ENCODE measurements around the gene FNBP1L. TPM values are rescaled to one million over a fixed set of nuclear protein-coding genes. Genes with fewer than 3 reads are reported as not detected.
"Not testable (repeated sequence)": the region's sequence is repeated elsewhere in the genome, so short reads cannot be mapped to it uniquely, and the experiment has no call there.

Gene FNBP1L
- total and polyA plus RNA-seq, 2 donors (not counting 1 experiment from before 2014, with no cell fraction given) = 0.86 to 5.4 TPM

DNA sequence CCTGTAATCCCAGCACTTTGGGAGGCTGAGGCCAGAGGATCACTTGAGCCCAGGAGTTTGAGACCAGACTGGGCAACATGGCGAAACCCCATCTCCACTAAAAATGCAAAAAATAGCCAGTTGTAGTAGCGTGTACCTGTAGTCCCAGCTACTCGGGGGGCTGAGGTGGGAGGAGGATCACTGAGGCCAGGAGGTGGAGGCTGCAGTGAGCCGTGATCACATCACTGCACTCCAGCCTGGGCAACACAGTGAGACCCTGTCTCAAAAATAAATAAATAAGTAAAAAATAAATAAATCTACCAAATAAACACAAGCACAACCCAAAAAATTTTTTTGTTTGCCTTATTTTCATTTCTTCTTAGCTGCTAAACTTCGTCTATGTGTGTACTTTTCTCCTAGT lies 34.0 kb downstream of the FNBP1L start:
- H3K27me3 Mint-ChIP-seq; H2AFZ ChIP-seq (ENCODE audit: insufficient read depth, low read depth, low read length, poor library complexity, severe bottlenecking); H3K4me1 Mint-ChIP-seq; CTCF ChIA-PET; intact Hi-C loops (cut with micrococcal nuclease); H3K27ac ChIP-seq (ENCODE audit: low read length in 2 of 2); H3K4me3 ChIP-seq (ENCODE audit: control extremely low read depth in 1 of 5, extremely low read depth in 1 of 5, insufficient read depth in 1 of 5, low read depth in 2 of 5, low read length in 4 of 5); ATAC-seq (ENCODE audit: low read depth); H3K36me3 ChIP-seq (replicated peaks in 1 of 2; ENCODE audit: control extremely low read depth in 1 of 2, control insufficient read depth in 1 of 2, extremely low read depth in 1 of 2, insufficient read depth in 2 of 2, low read length in 1 of 2); H3K27ac Mint-ChIP-seq; H3K4me2 ChIP-seq (replicated peaks; ENCODE audit: low read depth, low read length, poor library complexity, severe bottlenecking); POLR2A ChIA-PET; H3K9ac ChIP-seq (ENCODE audit: low read length); H3K27me3 ChIP-seq (replicated peaks in 1 of 4; ENCODE audit: control extremely low read depth in 1 of 4, control insufficient read depth in 3 of 4, insufficient read depth in 4 of 4, low read length in 3 of 4); H3K4me1 ChIP-seq (ENCODE audit: control insufficient read depth in 2 of 2, insufficient read depth in 2 of 2, low read length in 2 of 2); H3K79me2 ChIP-seq (ENCODE audit: control insufficient read depth, insufficient read depth, low read length); H3K4me3 Mint-ChIP-seq; DNase-seq; H4K20me1 ChIP-seq (ENCODE audit: control insufficient read depth, insufficient read depth, low read length, poor library complexity, severe bottlenecking): not testable (repeated sequence)
- peaks cover 1 to 24% (median 20%) of the 10 kb centered on the region in 3 donors for H3K9me3 ChIP-seq (ENCODE audit: control extremely low read depth in 1 of 3, control insufficient read depth in 2 of 3, insufficient read depth in 1 of 3, low read length in 2 of 3)
- no CpG with 5 or more reads among the region's 5 CpGs for WGBS (ENCODE audit: insufficient coverage)
- H3K9me3 Mint-ChIP-seq (ENCODE audit: insufficient read depth) = peaks cover 17% of the 10 kb centered on the region

GRCh38 chr1:93483200-93483599 lies 35.3 kb downstream of the FNBP1L start:
- no peaks in the 10 kb centered on the region for H3K4me1 ChIP-seq (ENCODE audit: control insufficient read depth in 2 of 2, insufficient read depth in 2 of 2, low read length in 2 of 2)
- H3K4me1 Mint-ChIP-seq = no peaks in the 10 kb centered on the region
- intact Hi-C loops (cut with micrococcal nuclease) = no loop called here
- POLR2A ChIA-PET = no interaction called here
- H3K4me3 ChIP-seq (ENCODE audit: control extremely low read depth in 1 of 5, extremely low read depth in 1 of 5, insufficient read depth in 1 of 5, low read depth in 2 of 5, low read length in 4 of 5) = no peak overlapping the region
- no peaks in the 10 kb centered on the region for H3K27me3 ChIP-seq (replicated peaks in 1 of 4; ENCODE audit: control extremely low read depth in 1 of 4, control insufficient read depth in 3 of 4, insufficient read depth in 4 of 4, low read length in 3 of 4)
- CTCF ChIA-PET = no interaction called here
- H3K27me3 Mint-ChIP-seq = no peaks in the 10 kb centered on the region
- no peaks in the 10 kb centered on the region for H4K20me1 ChIP-seq (ENCODE audit: control insufficient read depth, insufficient read depth, low read length, poor library complexity, severe bottlenecking)
- no peak overlapping the region for H3K4me3 Mint-ChIP-seq
- H2AFZ ChIP-seq (ENCODE audit: insufficient read depth, low read depth, low read length, poor library complexity, severe bottlenecking) = no peak overlapping the region
- TF ChIP-seq EZH2 (IDR thresholded peaks at IDR 0.05; ENCODE audit: borderline replicate concordance, insufficient read depth, low read depth, low read length, poor library complexity, severe bottlenecking) (no peak), CTCF (IDR thresholded peaks at IDR 0.05) (no peak)
- WGBS (ENCODE audit: insufficient coverage) = no CpG with 5 or more reads among the region's 3 CpGs
- H3K36me3 ChIP-seq (replicated peaks in 1 of 2; ENCODE audit: control extremely low read depth in 1 of 2, control insufficient read depth in 1 of 2, extremely low read depth in 1 of 2, insufficient read depth in 2 of 2, low read length in 1 of 2) = no peaks in the 10 kb centered on the region
- H3K9me3 ChIP-seq (ENCODE audit: control extremely low read depth in 1 of 3, control insufficient read depth in 2 of 3, insufficient read depth in 1 of 3, low read length in 2 of 3) = peaks cover 1 to 22% (median 17%) of the 10 kb centered on the region in 3 donors
- no peak for ATAC-seq (ENCODE audit: low read depth)
- H3K27ac Mint-ChIP-seq = no peak overlapping the region
- H3K9ac ChIP-seq (ENCODE audit: low read length) = no peak overlapping the region
- peaks cover 14% of the 10 kb centered on the region for H3K9me3 Mint-ChIP-seq (ENCODE audit: insufficient read depth)
- no peaks in the 10 kb centered on the region for H3K79me2 ChIP-seq (ENCODE audit: control insufficient read depth, insufficient read depth, low read length)
- no peak for DNase-seq
- no peak overlapping the region for H3K4me2 ChIP-seq (replicated peaks; ENCODE audit: low read depth, low read length, poor library complexity, severe bottlenecking)
- H3K27ac ChIP-seq (ENCODE audit: low read length in 2 of 2) = no peak overlapping the region
